NOMO-1 treated with dmso at 0.1 percent for 144 hours (cell line): ENCODE data around the gene GPX5.
"Not testable (repeated sequence)": the region's sequence is repeated elsewhere in the genome, so short reads cannot be mapped to it uniquely, and the experiment has no call there.

Experiments used
- DNase-seq: peaks from one replicate; lab custom pipeline; 2025; ENCODE audit not compliant: unreplicated experiment; lab: John Stamatoyannopoulos, UW

Gene GPX5, protein sequence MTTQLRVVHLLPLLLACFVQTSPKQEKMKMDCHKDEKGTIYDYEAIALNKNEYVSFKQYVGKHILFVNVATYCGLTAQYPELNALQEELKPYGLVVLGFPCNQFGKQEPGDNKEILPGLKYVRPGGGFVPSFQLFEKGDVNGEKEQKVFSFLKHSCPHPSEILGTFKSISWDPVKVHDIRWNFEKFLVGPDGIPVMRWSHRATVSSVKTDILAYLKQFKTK

DNA sequence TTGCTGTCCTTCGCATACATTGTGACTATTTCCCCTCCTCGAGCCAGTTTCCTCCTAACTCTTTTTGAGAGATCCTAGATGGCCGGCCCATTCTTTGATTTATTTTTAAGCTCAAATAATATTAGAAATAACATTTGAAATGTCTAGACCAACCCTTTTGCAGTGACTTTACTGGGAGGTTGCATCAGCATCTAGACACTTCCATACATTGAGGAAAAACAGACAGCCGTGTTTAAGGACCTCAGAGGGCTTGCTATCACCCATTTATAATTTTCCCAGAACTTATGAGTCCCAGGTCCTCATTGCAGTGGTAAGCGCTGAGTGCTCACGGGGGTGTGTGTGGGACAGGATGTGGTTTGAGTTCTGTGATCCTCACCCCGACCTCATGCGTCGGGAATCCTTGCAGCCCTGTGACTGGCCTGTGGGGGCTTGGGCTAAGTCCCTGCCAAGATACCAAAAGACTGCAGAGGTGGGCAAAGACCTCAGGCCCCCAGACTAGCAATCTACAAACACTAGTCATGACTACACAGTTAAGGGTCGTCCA lies at the start of gene GPX5:
GPX5 (plus strand) TSS at position 386 of the 544 bp plus-strand sequence; CDS start at position 519, 133 bp downstream.
- no peak for DNase-seq

DNA sequence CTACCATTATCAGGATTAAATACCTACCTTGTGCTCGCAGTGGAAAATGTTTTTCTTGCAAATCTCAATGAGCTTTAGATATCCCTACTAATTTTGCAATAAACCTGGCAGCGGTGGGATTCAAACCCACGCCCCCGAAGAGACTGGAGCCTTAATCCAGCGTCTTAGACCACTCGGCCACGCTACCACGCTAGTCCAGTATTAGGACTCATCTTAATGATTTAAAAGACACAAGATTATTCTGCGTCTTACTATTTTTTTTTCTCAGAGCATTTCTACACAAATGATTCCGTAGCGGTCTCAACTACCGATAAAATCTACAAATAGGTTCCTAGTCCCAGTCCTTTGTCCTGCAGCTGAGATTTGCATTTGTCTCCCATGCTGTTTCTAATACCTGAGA lies 47.2 kb upstream of the GPX5 start:
- no peak for DNase-seq

DNA sequence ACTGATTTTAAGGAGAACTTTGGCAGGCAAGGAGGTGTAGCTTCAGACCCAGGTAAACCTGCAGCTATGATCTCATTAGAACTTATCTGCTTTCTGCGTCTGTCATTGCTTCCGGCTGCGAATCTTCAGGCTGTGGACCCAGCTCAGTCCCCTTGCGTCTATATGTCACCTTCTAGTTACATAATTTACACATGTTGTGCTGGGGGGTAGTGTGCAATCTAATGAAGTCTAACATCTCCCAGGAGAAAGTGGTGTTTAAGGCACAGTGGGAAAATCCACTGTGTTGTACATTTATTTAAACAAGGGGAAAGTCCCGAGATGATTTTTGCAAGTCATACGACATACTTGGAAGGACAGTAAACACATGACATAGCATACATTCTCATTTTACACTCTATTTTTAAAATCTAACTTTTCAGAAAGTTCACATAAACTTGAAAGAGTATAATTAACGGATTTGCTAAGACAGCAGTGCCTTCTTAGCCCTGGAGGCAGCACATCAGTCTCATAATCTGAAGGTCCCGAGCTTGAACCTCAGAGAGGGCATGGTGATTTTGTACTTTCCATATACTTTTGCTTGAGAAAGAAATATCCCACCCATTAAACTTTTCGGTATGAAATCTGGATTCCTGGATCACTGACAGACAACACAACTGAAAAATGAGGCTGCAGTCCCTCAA lies 45.3 kb upstream of the GPX5 start:
- no peak for DNase-seq

DNA sequence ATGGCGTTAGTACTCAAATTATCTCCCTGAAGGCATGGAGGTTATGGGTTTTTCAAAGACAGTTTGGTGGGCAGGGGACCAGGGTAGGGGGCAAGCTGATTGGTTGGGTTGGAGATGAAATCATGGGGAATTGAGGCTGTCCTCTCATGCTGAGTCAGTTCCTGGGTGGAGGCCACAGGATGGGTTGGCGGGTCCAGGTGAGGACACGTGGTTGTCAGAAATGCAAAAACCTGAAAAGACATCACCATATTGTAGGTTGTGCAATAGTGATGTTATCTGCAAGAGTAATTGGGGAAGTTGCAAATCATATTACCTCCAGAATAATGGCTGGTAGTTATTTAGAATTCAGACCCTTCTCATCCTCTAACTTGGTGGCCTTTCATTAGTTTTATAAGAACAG lies 40.2 kb upstream of the GPX5 start:
- DNase-seq = no peak

DNA sequence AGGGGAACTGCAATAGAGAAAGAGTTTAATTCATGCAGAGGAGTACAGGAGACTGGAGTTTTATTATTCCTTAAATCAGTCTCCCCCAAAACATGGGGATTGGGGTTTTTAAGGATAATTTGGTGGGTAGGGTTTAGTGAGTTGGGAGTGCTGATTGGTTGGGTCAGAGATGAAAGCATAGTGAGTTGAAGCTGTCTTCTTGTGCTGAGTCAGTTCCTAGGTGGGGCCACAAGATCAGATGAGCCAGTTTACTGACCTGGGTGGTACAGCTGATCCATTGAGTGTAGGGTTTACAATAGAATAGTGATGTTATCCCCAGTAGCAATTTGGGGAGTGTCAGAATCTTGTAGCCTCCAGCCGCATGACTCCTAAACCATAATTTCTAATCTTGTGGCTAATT lies 39.1 kb upstream of the GPX5 start:
- DNase-seq = no peak

DNA sequence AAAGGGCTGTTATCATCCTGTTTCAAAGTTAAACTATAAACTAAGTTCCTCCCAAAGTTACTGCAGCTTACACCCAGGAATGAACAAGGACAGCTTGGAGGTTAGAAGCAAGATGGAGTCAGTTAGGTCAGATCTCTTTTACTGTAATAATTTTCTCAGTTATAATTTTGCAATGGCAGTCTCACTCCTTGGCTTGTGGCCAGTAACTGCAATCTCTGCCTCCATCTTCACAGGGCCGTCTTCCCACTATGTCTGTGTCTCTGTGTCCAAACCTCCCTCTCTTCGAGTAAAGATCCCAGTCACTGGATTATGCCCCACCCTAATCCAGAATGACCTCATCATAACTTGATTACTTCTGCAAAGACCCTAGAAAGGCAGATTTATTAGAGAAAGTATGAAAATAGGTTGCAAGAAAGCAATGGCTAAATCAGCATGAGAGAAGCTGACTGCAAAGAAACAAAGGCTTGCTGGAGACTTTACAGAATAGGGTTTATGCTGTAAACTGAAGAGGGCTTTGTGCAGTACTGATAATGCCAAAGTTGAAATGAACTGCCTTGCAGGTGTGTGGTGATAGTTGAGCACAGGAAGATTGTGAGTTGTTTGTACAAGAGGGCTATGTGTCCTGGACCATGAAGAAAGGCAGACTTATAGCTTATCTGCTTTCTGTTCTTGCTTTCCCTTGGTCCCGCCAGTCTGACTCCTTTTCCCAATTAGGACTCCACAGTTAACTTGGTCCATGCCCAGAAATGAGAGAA lies 38.5 kb upstream of the GPX5 start:
- DNase-seq = no peak

DNA sequence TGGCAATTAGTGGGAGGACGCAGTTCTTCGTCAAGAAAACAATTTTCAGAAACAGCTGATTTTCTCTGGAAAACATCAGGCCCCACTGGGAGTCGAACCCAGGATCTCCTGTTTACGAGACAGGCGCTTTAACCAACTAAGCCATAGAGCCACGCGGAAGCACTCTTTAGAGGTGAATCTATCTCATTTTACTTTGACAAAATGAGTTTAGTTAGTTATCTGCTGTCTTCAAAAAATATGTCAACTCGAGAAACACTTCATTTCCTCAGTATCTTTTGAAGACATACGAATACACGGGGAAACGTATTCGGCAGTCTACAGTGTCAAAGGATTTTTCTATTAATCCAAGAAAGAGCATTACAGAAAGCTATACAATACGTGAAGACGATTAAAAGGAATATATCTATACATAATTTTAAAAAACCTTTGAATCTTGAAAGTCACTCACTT lies 36.7 kb upstream of the GPX5 start:
- peak; percentile 4 for DNase-seq

DNA sequence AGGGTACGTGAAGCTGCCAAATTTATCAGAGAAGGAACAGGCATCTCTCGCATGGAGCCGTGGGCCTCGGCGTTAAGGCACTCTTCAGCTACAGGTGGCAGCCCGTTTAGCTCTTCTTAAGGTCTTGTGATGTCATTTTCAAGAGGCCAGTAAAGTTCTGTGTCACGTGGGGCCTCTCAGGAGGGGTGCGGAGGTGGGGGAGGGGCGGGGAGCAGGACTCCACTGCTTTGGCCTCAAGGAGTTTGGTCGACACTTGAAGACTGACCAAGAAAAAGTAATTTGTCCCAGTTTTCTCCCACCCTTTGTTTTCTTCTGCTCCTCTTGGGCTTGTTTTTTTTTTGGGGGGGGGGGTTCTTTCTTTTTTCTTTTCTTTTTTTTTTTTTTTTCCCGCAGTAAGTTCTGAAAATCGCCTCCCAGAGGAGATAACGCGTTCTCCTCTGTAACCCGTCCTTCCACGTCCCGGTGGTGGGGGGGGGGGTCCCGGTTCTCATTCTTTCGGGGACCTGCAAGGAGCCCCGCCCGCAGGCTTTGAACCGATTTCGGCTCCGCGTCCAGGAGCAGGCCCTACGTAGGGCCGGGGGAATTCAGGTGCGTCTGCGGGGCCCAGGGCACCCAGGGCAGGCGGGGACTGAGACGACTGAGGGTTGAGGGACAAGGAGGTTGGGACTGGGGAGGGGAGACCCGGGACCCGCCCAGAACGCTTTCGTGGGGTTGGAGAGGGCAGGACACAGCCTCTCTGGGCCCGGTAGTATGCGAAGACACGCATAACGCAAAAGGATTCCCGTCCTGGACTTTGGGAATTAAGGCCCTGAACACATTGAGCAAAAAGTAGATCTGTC lies 36.1 kb upstream of the GPX5 start:
- DNase-seq = peak; percentile 49

DNA sequence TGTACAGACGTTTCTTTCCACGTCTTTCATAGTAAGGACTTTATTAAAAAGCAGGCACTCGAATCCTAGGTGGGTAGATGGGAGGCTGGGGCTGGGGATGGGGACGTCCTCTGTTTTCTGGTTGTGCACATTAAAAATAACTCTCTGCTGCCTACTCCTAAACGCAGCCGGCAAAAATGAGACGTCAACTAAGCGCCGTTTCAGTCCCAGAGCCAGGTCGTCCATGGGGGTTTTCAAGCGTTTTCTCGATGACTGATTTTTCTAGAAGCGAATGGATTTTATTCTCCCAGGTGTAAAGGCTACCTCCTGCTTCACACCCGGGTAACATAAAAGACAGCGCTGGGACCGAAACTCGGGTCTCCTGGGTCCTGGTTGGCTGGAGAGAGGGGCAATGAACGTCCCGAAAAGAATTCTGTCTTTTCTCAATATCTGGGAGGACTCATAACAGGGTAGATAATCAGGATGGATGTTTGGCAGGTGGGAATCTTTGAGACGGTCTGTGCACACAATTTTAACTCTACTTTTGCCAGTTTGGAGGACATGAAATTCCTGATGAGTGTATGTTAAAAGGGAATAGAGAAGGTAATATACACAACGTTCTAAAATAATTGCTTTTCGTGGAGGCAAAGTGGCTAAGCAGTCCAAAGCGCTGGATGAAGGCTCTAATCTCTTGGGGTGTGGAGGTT lies 35.3 kb upstream of the GPX5 start:
- no peak for DNase-seq

DNA sequence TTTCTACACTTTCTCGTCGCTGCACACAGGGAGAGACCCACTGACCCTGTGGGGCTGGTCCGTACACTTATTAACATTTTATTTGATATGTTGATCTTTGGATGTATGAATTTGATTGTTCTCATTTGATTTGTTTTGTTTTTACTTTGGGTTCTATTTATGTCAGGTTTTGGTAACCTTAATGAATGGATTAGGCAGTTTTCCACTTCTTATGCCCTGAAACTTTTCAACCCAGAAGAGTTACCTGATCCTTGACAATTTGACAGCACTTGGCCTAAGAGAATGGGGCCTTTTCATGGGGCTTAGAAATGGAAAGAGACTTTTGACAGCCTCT lies 33.7 kb upstream of the GPX5 start:
- DNase-seq = no peak

DNA sequence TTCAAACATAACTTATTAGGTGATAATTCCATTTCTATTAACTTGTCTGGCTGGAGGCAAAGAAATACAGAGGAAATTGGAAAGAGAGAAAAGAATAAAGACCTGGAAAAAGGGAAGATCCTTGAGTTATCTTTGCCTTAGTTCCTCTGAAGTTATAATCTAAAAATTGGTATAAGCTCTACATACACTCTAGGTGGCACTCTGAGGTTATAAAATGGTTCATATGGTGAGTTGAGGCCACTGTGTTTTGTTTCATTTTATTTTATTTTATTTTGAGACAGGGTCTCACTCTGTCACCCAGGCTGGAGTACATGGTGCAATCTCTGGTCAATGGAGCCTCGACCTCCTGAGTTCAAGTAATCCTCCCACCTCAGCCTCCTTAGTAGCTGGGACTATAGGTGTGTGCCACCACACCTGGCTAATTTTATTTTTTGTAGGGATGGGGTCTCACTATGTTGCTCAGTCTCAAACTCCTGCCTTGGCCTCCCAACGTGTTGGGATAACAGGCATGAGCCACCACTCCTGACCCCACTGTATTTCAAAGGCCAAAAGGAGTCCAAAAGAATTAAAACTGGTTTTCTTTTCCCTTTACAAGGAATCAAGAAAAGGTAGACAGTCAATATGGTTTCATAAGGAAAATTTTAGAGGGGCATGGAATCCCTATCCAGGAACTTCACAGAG lies 29.4 kb upstream of the GPX5 start:
- no peak for DNase-seq

DNA sequence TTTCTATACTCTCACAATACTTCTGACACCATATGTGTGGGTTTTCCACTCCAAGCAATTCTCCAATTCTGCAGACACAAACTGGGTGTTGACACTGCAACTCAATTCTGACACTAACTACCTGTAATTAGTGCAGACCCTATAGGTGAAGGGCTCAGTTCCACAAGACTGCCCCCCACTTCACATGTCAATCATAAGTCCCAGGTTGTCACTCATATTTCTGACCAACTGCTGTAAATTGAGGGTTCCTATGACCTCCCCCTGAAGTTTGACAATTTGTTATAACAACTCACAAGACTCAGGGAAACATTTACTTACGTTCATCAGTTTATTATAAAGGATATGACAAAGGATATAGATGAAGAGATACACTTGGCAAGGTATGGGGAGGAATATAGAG lies 28.4 kb upstream of the GPX5 start:
- no peak for DNase-seq

DNA sequence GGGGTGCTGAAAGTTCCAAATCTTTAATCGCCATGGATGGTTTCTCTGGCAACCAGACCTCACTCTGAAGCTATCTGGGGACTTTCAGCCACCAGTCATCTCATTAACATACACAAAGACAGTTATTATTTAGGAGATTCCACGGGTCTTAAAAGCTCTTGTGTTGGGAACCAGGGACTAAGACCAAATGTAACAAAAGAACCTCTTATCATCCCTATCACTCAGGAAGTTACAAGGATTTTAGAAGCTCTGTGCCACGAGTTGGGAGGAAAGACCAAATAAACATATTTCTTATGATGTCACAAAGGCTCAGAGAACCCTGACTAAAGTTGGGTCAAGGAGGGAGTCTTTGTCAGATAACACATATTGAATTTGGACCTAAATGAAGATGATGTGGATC lies 27.8 kb upstream of the GPX5 start:
- no peak for DNase-seq

DNA sequence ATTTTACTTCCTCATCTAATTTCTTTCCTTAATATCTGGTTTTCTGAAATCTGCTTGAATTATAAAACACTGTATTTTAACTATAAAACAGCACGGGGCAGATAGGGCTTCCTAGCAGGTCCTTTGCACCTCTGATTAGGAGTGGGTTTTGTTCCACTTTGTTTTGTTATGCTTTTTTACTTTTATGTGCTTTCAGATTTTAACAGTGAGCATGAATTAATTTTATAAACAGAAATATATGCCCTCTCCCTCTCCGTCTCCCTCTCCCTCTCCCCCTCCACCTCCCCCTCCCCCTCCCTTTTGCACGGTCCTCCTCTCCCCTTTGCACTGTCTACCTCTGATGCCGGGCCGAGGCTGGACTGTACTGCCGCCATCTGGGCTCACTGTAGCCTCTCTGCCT lies 24.4 kb upstream of the GPX5 start:
- DNase-seq = no peak

DNA sequence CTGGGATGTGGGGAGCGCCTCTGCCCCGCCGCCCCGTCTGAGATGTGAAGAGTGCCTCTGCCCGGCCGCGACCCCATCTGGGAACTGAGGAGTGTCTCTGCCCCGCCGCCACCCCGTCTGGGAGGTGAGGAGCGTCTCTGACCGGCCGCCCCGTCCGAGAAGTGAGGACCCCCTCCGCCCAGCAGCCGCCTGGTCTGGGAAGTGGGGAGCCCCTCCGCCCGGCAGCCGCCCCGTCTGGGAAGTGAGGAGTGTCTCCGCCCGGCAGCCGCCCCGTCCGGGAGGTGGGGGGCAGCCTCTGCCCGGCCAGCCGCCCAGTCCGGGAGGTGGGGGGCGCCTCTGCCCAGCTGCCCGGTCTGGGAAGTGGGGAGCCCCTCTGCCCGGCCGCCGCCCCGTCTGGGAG lies 23.5 kb upstream of the GPX5 start:
- DNase-seq = not testable (repeated sequence)

DNA sequence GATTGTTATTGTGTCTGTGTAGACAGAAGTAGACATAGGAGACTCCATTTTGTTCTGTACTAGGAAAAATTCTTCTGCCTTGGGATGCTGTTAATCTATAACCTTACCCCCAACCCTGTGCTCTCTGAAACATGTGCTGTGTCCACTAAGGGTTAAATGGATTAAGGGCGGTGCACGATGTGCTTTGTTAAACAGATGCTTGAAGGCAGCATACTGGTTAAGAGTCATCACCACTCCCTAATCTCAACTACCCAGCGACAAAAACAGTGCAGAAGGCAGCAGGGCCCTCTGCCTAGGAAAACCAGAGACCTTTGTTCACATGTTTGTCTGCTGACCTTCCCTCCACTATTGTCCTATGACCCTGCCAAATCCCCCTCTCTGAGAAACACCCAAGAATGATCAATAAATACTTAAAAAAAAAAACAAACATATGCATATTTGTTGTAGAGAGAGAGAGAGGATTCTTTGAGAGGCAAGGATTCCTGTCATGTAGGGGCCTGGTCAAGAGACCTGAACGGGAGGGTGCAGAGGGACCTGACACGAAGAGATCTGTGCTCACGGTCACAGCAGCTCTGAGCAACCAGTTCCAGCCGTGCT lies 22.9 kb upstream of the GPX5 start:
- not testable (repeated sequence) for DNase-seq

DNA sequence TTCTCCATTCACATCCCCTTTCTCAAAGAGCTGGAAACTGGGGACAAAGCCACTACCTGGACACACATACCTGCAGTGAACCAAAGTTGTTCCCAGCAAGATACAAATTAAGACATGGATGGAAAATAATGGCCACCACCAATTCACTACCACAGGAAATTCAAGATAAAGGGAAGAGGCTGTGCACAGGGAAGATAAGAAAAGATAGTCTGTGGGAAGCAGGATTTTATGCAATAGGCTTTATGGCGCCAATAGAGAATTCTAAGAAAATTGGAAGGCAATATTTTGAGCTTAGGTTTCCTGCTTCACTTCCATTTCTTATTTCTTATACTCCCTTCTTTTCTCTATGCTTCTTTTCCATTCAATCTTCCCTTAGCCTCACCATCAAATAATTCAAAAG lies 19.9 kb upstream of the GPX5 start:
- DNase-seq = no peak

DNA sequence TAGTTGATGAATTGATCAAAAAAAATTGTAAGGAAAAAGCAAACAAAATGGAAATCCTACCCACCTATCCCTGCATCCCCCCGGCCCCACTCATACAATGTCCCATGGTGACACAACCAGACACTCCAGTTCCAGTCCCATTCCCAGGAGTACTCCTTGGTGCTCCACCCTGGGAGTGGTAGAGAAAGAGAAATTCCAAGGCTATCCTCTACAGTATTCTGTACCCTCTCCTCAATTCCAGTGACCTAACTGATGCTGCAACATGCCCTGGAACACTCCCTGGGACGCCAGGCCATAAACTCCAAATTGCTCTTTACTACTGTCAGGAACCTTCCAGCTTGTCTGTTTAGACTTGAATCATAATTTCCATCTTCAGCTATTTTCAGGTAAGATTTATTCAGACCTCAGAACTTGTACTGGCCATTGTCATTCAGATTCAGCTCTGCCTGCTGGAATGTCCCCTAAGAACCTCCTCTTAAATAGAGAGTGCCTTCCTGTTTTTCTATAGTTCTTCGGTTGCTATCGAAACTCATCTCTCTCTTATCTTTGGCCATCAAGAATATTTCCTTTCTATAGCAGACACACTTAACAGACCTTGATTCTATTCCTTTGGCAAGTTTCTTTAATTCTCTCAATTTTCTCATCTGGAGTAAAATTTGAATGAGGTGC lies 18.7 kb upstream of the GPX5 start:
- DNase-seq = no peak
